ENCODE results near the gene BTBD19.
"Not testable (repeated sequence)": the region's sequence is repeated elsewhere in the genome, so short reads cannot be mapped to it uniquely, and the experiment has no call there.

Gene BTBD19

DNA sequence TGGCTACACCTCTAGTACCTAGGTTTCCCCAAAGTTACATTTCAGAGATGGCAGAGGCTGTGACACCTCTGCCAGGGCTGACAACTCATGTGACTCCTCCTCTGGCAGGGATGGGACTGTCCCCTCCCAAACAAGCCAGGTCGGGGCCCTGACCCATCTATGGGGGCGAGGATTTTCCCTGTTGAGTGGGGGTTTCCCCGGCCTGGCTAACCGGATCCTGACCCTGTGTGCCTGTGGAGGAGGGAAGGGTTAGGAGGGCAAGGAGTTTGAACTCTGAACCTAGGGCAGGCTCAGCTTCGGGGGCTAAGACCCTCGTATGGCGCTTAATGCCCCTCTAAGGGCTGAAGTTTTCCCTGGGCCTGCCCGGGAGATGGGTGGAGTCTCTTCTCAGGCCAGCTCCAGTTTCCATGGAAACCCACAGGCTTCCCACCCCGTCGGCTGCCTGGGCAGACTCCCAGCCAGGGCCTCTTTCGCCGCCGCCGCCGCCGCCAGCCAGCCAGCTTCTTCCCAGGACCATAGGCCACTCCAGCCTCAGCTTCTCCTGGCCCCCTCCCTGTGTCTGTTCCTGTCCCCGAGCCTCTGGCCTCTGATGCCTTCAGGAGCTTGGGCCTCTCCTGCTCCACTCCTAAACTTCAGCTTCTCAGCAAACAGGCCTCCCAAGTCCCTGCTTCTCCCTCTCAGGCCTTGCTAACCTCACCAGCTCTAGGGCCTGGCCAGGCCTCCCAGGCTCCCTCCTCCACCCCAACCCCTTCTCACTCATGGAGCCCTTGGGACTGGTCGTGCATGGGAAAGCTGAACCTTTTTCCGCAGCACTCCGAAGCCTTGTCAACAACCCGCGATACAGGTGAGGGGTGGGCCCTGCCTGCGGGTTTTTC lies at the start of gene BTBD19:
BTBD19 (plus strand) TSS at position 461 of the 875 bp plus-strand sequence; CDS start at position 759, 298 bp downstream.
- no peak for DNase-seq (ENCODE audit: low read depth, low spot score)
- peak within 1 kb of the TSS; percentile 97 for H3K27ac ChIP-seq

- no peak overlapping the region for H3K27ac ChIP-seq
- DNase-seq (ENCODE audit: low read depth, low spot score) = no peak
These were observed 49.2 kb upstream of the BTBD19 start for GRCh38 chr1:44759077-44759476.

DNA sequence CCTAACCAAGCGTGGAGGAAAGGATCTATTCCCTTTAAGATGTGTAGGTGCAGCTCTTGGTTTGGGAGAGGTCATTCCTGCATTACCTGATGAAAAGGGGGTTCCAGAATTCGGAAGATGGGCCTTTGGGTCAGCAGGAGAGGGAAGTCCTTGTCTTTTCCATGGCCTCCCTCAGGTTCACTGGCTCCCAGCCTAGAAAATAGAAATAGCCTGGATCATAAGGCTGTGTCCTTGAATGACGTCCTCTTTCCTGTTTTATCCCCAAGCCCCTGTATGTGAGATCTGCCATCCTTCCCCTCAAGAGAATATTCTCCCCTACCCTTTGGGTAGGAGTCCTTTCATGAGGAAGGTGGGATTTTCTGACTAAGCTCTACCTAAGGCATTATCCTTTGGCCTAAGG lies 47.4 kb upstream of the BTBD19 start:
- DNase-seq (ENCODE audit: low read depth, low spot score) = no peak
- H3K27ac ChIP-seq = no peak overlapping the region

DNA sequence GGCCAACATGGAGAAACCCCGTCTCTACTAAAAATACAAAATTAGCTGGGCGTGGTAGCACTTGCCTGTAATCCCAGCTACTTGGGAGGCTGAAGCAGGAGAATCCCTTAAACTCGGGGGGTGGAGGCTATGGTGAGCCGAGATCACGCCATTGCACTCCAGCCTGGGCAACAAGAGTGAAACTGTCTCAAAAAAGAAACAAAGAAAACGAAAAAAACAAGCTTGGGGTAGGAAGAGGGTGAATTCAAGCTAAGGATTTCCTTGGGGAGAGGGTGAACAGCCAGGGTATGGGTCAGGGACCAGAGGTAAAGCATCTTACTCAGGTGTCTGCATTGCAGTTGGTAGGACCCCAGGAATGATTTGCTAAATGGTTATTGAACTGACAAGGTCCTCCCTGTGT lies 41.9 kb upstream of the BTBD19 start:
- H3K27ac ChIP-seq; DNase-seq (ENCODE audit: low read depth, low spot score): not testable (repeated sequence)

- H3K27ac ChIP-seq = peak within 1 kb of the TSS; percentile 89
- DNase-seq (ENCODE audit: low read depth, low spot score) = peak; percentile 76
These were observed 33.0 kb upstream of the BTBD19 start, which contains the start of gene RPS8 for GRCh38 chr1:44775078-44775929. Gene RPS8 (plus strand): TSS chr1:44775540. CDS start chr1:44775597, 57 bp downstream.

- no peak for DNase-seq (ENCODE audit: low read depth, low spot score)
- peak overlapping the region; percentile 89 for H3K27ac ChIP-seq
These were observed 32.2 kb upstream of the BTBD19 start for GRCh38 chr1:44775930-44776729.

DNA sequence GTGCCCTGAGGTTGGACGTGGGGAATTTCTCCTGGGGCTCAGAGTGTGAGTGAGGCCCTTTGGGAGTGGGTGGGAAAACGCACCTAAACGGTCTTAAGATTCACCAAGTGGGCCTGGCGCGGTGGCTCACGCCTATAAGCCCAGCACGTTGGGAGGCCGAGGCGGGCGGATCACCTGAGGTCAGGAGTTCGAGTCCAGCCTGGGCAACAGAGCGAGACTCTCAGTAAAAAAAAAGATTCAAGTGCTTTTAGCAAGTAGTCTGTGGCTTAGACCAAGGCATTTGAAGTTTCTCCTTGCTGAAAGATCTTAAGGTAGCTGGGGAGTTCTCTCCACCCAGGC lies 31.6 kb upstream of the BTBD19 start:
- H3K27ac ChIP-seq = peak overlapping the region; percentile 89
- no peak for DNase-seq (ENCODE audit: low read depth, low spot score)

- no peak for DNase-seq (ENCODE audit: low read depth, low spot score)
- peak overlapping the region; percentile 89 for H3K27ac ChIP-seq
These were observed 30.8 kb upstream of the BTBD19 start for GRCh38 chr1:44777547-44777946.

GRCh38 chr1:44777969-44778635 lies 30.2 kb upstream of the BTBD19 start:
- DNase-seq (ENCODE audit: low read depth, low spot score) = no peak
- peak overlapping the region; percentile 89 for H3K27ac ChIP-seq

- peak overlapping the region; percentile 89 for H3K27ac ChIP-seq
- DNase-seq (ENCODE audit: low read depth, low spot score) = no peak
These were observed 29.4 kb upstream of the BTBD19 start for GRCh38 chr1:44778705-44779576.

DNA sequence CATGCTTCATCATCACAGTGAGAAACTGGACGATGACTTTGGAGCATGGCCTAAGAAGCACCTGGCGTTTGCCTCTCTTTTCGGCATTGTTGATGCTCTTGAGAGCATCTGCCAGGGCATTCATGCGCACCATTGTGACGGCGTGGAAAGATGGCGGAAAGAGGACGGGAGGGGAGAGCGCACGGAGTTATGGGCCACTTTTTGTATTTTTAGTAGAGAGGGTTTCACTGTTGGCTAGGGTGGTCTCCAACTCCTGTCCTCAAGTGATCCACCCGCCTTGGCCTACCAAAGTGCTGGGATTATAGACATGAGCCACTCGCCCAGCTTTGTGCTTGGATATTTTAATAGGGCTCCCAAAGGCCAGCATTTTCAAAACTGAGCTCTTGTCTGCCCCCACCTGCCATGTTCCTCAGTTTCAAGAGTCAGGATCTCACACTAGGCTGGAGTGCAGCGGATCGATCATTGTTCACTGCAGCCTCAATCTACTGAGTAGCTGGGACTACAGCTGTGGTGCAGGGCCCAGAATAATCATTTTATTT lies 27.7 kb upstream of the BTBD19 start:
- no peak for DNase-seq (ENCODE audit: low read depth, low spot score)
- H3K27ac ChIP-seq = no peak overlapping the region

DNA sequence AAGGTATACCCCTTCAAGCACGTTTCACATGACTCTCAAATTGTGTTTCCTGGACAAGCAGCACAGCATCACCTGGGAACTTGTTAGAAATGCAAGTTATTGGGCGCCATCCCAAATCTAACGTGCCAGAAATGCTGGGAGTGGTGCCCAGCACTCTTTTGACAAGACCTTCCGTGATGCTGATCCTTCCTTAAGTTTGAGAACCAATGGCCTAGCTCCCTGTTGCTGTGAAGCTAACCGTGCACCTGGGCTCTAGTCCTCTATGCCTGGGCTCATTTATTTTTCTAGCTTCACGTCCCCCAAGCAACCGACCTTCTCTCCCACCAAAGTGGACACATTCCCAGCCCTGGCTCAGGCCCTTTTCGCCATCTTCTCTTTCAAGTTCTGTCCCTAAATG lies 24.6 kb upstream of the BTBD19 start:
- DNase-seq (ENCODE audit: low read depth, low spot score) = no peak
- no peak overlapping the region for H3K27ac ChIP-seq

GRCh38 chr1:44784094-44785028 lies 24.0 kb upstream of the BTBD19 start:
- no peak overlapping the region for H3K27ac ChIP-seq
- DNase-seq (ENCODE audit: low read depth, low spot score) = no peak

- DNase-seq (ENCODE audit: low read depth, low spot score) = no peak
- H3K27ac ChIP-seq = no peak overlapping the region
These were observed 23.3 kb upstream of the BTBD19 start for GRCh38 chr1:44785029-44785380.

- H3K27ac ChIP-seq = no peak overlapping the region
- DNase-seq (ENCODE audit: low read depth, low spot score) = no peak
These were observed 22.7 kb upstream of the BTBD19 start for GRCh38 chr1:44785501-44786137.

DNA sequence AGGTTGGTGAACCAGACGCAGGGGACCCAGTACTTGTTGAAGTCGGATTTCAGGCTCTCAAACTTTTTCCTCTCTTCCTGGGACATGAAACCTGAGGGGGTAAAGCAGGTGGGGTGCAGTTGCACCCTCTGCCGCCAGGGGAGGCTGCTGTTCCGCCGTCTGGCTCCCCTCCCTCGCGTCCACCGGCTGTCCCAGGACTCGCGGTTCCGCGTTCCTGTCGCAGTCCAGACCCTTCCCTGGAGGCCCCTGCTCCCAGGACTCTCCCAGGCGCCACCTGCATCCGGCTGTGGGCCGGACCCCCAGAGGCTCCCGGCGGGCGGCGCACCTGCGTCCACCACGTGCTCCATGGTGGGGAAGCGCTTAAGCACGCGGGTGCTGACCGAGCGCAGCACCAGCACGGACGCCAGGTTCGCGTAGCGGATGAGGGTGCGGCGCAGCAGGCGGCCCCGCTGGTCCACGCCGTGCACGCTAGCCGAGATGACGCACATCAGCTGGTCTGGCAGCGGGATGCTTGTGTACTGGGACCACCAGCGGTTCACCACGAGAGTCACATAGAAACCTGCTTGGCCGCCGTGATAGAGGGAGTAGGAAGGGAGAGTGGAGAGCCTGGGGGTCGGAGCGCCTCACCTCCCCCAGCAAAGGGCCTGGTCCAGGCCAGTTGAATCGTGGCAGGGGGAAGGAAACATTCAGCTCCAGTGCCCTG lies 22.0 kb upstream of the BTBD19 start:
- no peak for DNase-seq (ENCODE audit: low read depth, low spot score)
- no peak overlapping the region for H3K27ac ChIP-seq

Data from epithelial cell of prostate (primary cell).